Hematopoietic multipotent progenitor cell treated with erythropoietin and hydrocortisone succinate and interleukin-3 and kit ligand, for 17 days (in vitro differentiated cells): Measurements from ENCODE around the gene TCP11L2.
A peak's percentile ranks its signal among the peaks of the same experiment; 100 is the strongest.
"Not testable (repeated sequence)": the region's sequence is repeated elsewhere in the genome, so short reads cannot be mapped to it uniquely, and the experiment has no call there.

Experiments
- DNase-seq: peaks from one replicate; pipeline ENCODE4 v3.0.0-alpha.2; 2015; ENCODE audit warnings: low spot score

The TCP11L2 gene

GRCh38 chr12:106344131-106344530, 41.6 kb downstream of the TCP11L2 start:
- DNase-seq = no peak

- DNase-seq = peak; percentile 62
Measured at GRCh38 chr12:106345746-106346145, 43.2 kb downstream of the TCP11L2 start.

GRCh38 chr12:106348411-106348810, 45.9 kb downstream of the TCP11L2 start:
- no peak for DNase-seq

GRCh38 chr12:106353175-106353574, 50.6 kb downstream of the TCP11L2 start:
- no peak for DNase-seq

- peak; percentile 96 for DNase-seq
Measured at GRCh38 chr12:106357549-106358395, 55.2 kb downstream of the TCP11L2 start, which contains the start of gene POLR3B. TSS of gene POLR3B (plus strand) at chr12:106357748. CDS start at chr12:106357880, 132 bp downstream.

GRCh38 chr12:106358396-106359241, 56.1 kb downstream of the TCP11L2 start:
- DNase-seq = peak; percentile 78

GRCh38 chr12:106359646-106360399, 57.3 kb downstream of the TCP11L2 start:
- no peak for DNase-seq

- no peak for DNase-seq
Measured at GRCh38 chr12:106360400-106360994, 58.0 kb downstream of the TCP11L2 start.

GRCh38 chr12:106362971-106363370, 60.4 kb downstream of the TCP11L2 start:
- DNase-seq = no peak

GRCh38 chr12:106364261-106364660, 61.7 kb downstream of the TCP11L2 start:
- DNase-seq = no peak

GRCh38 chr12:106369624-106370346, 67.3 kb downstream of the TCP11L2 start:
- no peak for DNase-seq

GRCh38 chr12:106378788-106379187, 76.3 kb downstream of the TCP11L2 start:
- DNase-seq = no peak

GRCh38 chr12:106380954-106381353, 78.4 kb downstream of the TCP11L2 start:
- DNase-seq = no peak

GRCh38 chr12:106381866-106382265, 79.3 kb downstream of the TCP11L2 start:
- not testable (repeated sequence) for DNase-seq

GRCh38 chr12:106386813-106387535, 84.4 kb downstream of the TCP11L2 start:
- no peak for DNase-seq

- DNase-seq = no peak
Measured at GRCh38 chr12:106387848-106388377, 85.4 kb downstream of the TCP11L2 start.

GRCh38 chr12:106389151-106389550, 86.6 kb downstream of the TCP11L2 start:
- DNase-seq = no peak

- DNase-seq = no peak
Measured at GRCh38 chr12:106392759-106393158, 90.2 kb downstream of the TCP11L2 start.
